Karpas-422 (cell line): ENCODE data around the gene DYNC1I1. TPM values are rescaled to one million over a fixed set of nuclear protein-coding genes. Genes with fewer than 3 reads are reported as not detected.

Experiments
- DNase-seq: peaks from one replicate; pipeline ENCODE4 v3.0.0-alpha.2; 2015
- H2AFZ ChIP-seq: fragments of 200-600 bp; sonication (generic); 2 replicates; pipeline ENCODE4 v1.6.1; 2014; ENCODE audit warnings: antibody characterized with exemption, low read length, mixed read lengths
- H3K27ac ChIP-seq: fragments of 200-600 bp; sonication (generic); 2 replicates; pipeline ENCODE4 v1.5.1; 2014; ENCODE audit warnings: mild to moderate bottlenecking, low read length, moderate library complexity
- H3K27me3 ChIP-seq: fragments of 200-600 bp; sonication (generic); 2 replicates; pipeline ENCODE4 v1.6.1; 2014; ENCODE audit warnings: low read length, mixed read lengths
- H3K36me3 ChIP-seq: fragments of 200-600 bp; sonication (generic); 2 replicates; pipeline ENCODE4 v1.6.1; 2014; ENCODE audit warnings: low read length, mixed read lengths; ENCODE audit not compliant: insufficient read depth
- H3K4me1 ChIP-seq: fragments of 200-600 bp; sonication (generic); 2 replicates; pipeline ENCODE4 v1.6.1; 2014; ENCODE audit warnings: mild to moderate bottlenecking, low read length, mixed read lengths
- H3K4me2 ChIP-seq: fragments of 200-600 bp; sonication (generic); 2 replicates; pipeline ENCODE4 v1.6.1; 2014; ENCODE audit warnings: low read length, low read depth, mild to moderate bottlenecking; ENCODE audit not compliant: poor library complexity, severe bottlenecking
- H3K4me3 ChIP-seq: fragments of 200-600 bp; sonication (generic); 2 replicates; pipeline ENCODE4 v1.5.1; 2014; ENCODE audit warnings: mild to moderate bottlenecking, antibody characterized with exemption, low read length, mixed read lengths
- H3K79me2 ChIP-seq: fragments of 200-600 bp; sonication (generic); 2 replicates; pipeline ENCODE4 v1.6.1; 2014; ENCODE audit warnings: mild to moderate bottlenecking, low read length, mixed read lengths
- H3K9ac ChIP-seq: fragments of 200-600 bp; sonication (generic); 2 replicates; pipeline ENCODE4 v1.6.0; 2014; ENCODE audit warnings: low read length
- H3K9me2 ChIP-seq: fragments of 200-600 bp; sonication (generic), shearing (Covaris generic); replicated peaks from 2 replicates; pipeline ENCODE4 v1.6.0; 2014; ENCODE audit warnings: mild to moderate bottlenecking, low read length, moderate library complexity; ENCODE audit not compliant: insufficient read depth
- H3K9me3 ChIP-seq: fragments of 300-700, 200-600 bp; sonication (generic); 2 replicates; pipeline ENCODE4 v1.6.1; 2014; ENCODE audit warnings: low read length, mixed read lengths
- H4K20me1 ChIP-seq: fragments of 200-600 bp; sonication (generic); 2 replicates; pipeline ENCODE4 v1.6.1; 2014; ENCODE audit warnings: mild to moderate bottlenecking, antibody characterized with exemption, low read length, low read depth; ENCODE audit not compliant: insufficient read depth
- total RNA-seq: library from RNA; depleted of rRNA; stranded (reverse); fragments of >200 nt; shearing (Covaris generic); gene quantifications from 2 replicates; pipeline ENCODE4 v1.2.3, GENCODE V29; 2014; ENCODE audit warnings: low replicate concordance

The DYNC1I1 gene
- total RNA-seq, 1 experiment from 2014 or later: not detected

DNA sequence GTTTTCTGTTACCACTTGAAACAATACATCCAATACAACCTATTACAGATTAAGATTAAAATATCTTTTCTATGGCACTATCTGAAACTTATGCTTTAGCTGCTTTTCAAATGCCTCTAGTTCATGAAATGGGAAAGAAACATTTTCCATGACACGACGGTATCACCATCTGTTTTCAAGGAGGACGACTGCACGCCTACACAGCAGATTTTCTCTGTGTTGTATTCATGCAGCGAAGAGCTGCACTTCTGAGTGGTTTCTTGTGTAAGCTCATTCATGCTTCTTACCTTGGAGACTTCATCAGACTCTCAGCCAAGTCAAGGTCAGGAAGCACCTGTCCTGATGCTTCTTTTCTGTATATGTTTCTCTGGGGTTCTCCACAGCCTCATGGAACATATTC is 179.2 kb downstream of the DYNC1I1 start:
- H3K9me2 ChIP-seq: no peaks in the 10 kb centered on the region
- no peaks in the 10 kb centered on the region for H3K4me1 ChIP-seq
- no peaks in the 10 kb centered on the region for H3K9me3 ChIP-seq
- H2AFZ ChIP-seq: no peak overlapping the region
- H3K9ac ChIP-seq: no peak overlapping the region
- H4K20me1 ChIP-seq: no peaks in the 10 kb centered on the region
- no peaks in the 10 kb centered on the region for H3K79me2 ChIP-seq
- no peaks in the 10 kb centered on the region for H3K27me3 ChIP-seq
- no peak overlapping the region for H3K4me3 ChIP-seq
- no peak for DNase-seq
- no peaks in the 10 kb centered on the region for H3K36me3 ChIP-seq
- H3K27ac ChIP-seq: no peak overlapping the region
- no peak overlapping the region for H3K4me2 ChIP-seq

DNA sequence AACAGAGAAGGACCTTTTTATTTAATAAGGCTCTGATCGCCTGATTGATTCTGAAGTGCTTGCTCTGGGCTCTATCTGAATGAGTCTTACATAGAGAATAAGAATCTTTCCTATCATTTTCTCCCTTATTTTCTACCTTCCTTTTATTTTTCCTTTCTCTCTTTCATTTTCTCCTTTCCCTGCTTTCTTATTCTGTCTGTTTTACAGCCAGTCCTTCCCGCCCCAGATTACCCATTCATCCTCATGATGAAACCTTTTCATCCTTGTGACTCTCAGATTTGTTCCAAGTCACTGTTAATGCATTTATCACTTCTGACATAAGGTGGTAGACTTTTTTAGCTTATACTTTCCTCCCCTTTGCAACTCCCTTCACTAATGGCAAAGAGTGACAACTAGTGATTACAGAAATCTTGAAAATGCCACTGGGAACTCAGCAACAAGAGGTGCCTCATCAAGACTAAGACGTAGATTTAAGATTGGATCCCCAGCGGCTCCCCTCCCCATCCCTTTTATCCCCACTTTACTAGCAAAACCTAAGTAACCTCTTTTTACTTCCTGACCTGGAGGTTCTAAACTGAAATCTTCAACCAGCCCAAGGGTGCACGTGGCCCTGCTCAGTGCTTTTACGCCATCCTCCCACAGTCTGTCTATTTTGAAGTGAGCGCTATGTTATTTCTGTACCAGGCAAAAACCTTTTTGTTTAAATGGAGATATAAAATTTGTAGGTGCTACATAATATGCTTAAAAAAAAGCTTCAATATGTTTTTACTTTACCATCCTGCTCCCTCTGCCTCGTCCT is 179.8 kb downstream of the DYNC1I1 start:
- Histone ChIP-seq H3K79me2 (no peaks in the 10 kb centered on the region), H3K9me3 (no peaks in the 10 kb centered on the region), H4K20me1 (no peaks in the 10 kb centered on the region), H3K36me3 (no peaks in the 10 kb centered on the region), H3K9ac (no peak overlapping the region), H3K4me3 (no peak overlapping the region), H3K27me3 (no peaks in the 10 kb centered on the region), H3K9me2 (no peaks in the 10 kb centered on the region), H3K27ac (no peak overlapping the region), H2AFZ (no peak overlapping the region), H3K4me2 (no peak overlapping the region), H3K4me1 (no peaks in the 10 kb centered on the region)
- no peak for DNase-seq

DNA sequence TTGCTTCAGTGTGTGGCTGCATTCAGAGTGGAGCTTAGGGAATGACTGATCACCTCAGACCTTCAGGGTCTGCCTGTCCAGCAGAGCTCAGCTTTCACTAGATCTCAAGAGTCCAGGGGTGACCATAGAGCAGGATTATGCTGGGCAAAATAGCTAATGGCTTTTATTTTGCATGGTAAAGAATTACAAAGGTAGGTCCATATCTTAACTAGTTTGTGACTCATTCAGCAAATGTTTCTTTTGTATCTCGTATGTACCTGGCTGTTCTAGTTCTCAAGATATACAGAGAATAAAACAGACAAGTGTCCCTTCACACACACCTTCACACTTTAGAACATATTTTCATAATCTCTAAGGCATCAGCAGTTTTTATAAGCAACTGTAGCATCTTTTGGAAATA is 180.5 kb downstream of the DYNC1I1 start:
- H3K27me3 ChIP-seq: no peaks in the 10 kb centered on the region
- H3K36me3 ChIP-seq: no peaks in the 10 kb centered on the region
- H3K4me3 ChIP-seq: no peak overlapping the region
- H3K27ac ChIP-seq: no peak overlapping the region
- no peak overlapping the region for H3K9ac ChIP-seq
- H4K20me1 ChIP-seq: no peaks in the 10 kb centered on the region
- no peaks in the 10 kb centered on the region for H3K79me2 ChIP-seq
- H3K4me2 ChIP-seq: no peak overlapping the region
- H3K9me3 ChIP-seq: no peaks in the 10 kb centered on the region
- no peaks in the 10 kb centered on the region for H3K4me1 ChIP-seq
- no peaks in the 10 kb centered on the region for H3K9me2 ChIP-seq
- no peak for DNase-seq
- H2AFZ ChIP-seq: no peak overlapping the region

DNA sequence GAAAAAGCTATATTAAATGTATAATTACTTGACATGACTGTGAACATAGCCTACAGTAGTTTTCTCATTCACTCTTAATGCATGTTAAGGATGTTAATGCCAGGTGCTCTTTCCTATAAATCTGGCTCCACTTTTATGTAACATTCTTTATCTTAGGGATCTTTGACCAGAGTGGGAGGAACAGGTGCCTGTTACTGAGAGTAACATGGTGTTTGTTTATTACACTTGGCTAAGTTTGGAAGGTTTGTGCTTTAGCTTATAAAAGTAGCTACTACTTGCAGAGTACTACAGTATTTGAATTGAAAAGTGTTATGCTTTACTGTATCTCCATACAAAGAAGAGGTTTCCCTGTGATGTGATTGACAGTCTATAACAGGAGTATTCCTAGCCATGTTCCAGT is 183.4 kb downstream of the DYNC1I1 start:
- Histone ChIP-seq H3K9me3 (no peaks in the 10 kb centered on the region), H3K4me1 (no peaks in the 10 kb centered on the region), H3K36me3 (no peaks in the 10 kb centered on the region), H3K4me2 (no peak overlapping the region), H3K9me2 (no peaks in the 10 kb centered on the region), H3K79me2 (no peaks in the 10 kb centered on the region), H3K4me3 (no peak overlapping the region), H3K9ac (no peak overlapping the region), H2AFZ (no peak overlapping the region), H3K27ac (no peak overlapping the region), H4K20me1 (no peaks in the 10 kb centered on the region), H3K27me3 (no peaks in the 10 kb centered on the region)
- no peak for DNase-seq

DNA sequence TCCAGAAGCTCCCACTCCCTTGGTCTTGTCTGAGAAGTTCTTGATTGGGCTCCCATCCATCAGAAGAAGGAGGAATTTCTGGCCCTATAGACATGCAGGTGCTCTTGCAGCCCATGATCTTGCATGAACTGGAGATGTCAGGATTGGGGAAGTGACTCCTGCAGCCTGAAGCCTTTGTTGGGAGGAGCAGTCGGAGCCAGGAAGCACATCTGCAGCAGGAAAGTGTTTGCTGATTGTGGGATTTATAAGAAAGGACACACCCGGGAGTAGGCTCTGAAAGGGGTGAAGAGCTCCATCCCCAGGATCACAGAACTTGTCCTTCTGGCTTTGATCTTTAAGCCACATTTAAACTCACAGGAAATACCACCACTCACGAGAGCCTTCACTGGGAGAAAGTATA is 185.2 kb downstream of the DYNC1I1 start:
- H3K4me1 ChIP-seq: no peaks in the 10 kb centered on the region
- no peaks in the 10 kb centered on the region for H4K20me1 ChIP-seq
- DNase-seq: no peak
- H2AFZ ChIP-seq: no peak overlapping the region
- no peak overlapping the region for H3K9ac ChIP-seq
- no peak overlapping the region for H3K4me3 ChIP-seq
- H3K27ac ChIP-seq: no peak overlapping the region
- H3K9me2 ChIP-seq: no peaks in the 10 kb centered on the region
- H3K4me2 ChIP-seq: no peak overlapping the region
- no peaks in the 10 kb centered on the region for H3K79me2 ChIP-seq
- no peaks in the 10 kb centered on the region for H3K27me3 ChIP-seq
- H3K9me3 ChIP-seq: no peaks in the 10 kb centered on the region
- no peaks in the 10 kb centered on the region for H3K36me3 ChIP-seq

DNA sequence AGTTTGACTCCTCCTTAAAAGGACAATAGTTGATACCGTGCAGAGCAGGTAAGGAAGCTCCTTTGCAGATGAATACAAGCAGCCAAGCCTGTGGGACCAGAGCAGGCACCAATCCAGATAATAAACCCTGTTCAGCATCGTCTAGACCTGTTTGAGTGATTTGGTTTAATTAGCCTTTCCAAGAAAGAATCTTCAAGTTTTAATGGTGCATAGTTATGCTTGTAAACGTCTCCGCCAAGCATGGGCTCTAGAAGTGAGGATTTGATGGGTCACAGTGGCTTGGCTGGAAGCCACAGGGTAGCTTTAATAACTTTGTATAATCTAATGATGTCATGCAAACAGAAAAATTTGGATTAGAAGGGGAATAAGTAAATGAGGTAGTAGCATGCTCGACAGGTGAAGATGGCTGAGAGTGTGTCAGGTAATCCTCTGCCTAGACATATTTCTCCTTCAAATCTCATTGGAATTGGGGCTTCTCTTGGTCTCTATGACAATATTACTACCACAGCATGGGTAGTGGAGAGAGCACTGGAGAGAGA is 188.4 kb downstream of the DYNC1I1 start:
- Histone ChIP-seq H3K79me2 (no peaks in the 10 kb centered on the region), H4K20me1 (no peaks in the 10 kb centered on the region), H2AFZ (no peak overlapping the region), H3K9ac (no peak overlapping the region), H3K4me1 (no peaks in the 10 kb centered on the region), H3K9me3 (no peaks in the 10 kb centered on the region), H3K4me3 (no peak overlapping the region), H3K27ac (no peak overlapping the region), H3K27me3 (no peaks in the 10 kb centered on the region), H3K9me2 (no peaks in the 10 kb centered on the region), H3K4me2 (no peak overlapping the region), H3K36me3 (no peaks in the 10 kb centered on the region)
- DNase-seq: no peak

DNA sequence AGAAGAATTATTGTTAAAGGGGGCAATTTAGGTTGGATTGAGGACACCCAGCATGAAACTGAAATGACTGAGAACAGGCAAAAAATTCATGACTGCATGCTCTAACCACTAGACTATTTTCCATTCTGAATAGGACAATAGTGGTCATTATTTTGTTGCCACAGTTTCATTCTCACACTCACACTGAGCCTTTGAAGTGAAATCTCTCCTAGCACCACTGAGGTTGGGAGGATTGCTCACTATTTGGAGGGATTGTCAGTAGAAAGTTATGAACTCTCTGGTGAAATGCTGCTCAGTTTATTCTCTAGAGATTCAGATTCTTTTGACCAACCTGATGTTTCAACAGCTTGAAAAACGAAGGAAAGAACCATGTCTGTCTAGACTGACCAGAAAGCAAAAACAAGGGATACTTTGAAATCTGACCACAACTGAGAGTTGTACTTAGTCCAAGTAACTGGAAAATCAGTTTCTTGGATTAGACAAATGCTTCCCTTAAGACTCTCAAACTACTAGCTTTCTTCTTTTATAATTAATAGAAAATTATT is 191.2 kb downstream of the DYNC1I1 start:
- H2AFZ ChIP-seq: no peak overlapping the region
- no peaks in the 10 kb centered on the region for H3K27me3 ChIP-seq
- H3K27ac ChIP-seq: no peak overlapping the region
- no peaks in the 10 kb centered on the region for H3K79me2 ChIP-seq
- H3K9ac ChIP-seq: no peak overlapping the region
- no peak overlapping the region for H3K4me2 ChIP-seq
- H3K9me2 ChIP-seq: no peaks in the 10 kb centered on the region
- H3K4me3 ChIP-seq: no peak overlapping the region
- no peaks in the 10 kb centered on the region for H3K4me1 ChIP-seq
- H3K36me3 ChIP-seq: no peaks in the 10 kb centered on the region
- DNase-seq: no peak
- H4K20me1 ChIP-seq: no peaks in the 10 kb centered on the region
- no peaks in the 10 kb centered on the region for H3K9me3 ChIP-seq

DNA sequence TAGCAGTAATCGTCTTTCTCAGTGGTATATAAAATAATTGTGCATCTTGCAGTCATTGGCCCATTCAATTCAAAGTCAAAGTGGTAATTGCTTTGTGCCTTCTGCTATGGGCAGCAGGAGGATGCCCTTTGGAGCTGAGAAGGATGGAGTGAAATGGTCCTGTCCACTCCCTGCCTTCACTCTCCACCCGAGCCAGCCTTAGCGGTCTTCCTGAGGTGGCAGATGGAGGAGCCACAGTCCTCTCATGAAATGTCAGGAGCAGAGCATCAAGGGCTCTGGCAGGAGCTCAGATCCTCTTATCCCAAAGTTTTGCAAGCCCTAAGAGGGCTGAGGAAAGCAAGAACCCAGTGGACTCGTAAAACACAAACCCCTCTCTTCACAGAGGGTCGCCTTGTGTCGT is 199.4 kb downstream of the DYNC1I1 start:
- Histone ChIP-seq H3K27ac (no peak overlapping the region), H3K9ac (no peak overlapping the region), H3K4me3 (no peak overlapping the region), H3K9me2 (no peaks in the 10 kb centered on the region), H3K27me3 (no peaks in the 10 kb centered on the region), H3K4me1 (no peaks in the 10 kb centered on the region), H3K36me3 (no peaks in the 10 kb centered on the region), H2AFZ (no peak overlapping the region), H3K4me2 (no peak overlapping the region), H3K9me3 (no peaks in the 10 kb centered on the region), H3K79me2 (no peaks in the 10 kb centered on the region), H4K20me1 (no peaks in the 10 kb centered on the region)
- no peak for DNase-seq
